Superior temporal gyrus (tissue), 1 donor: Measurements from ENCODE around the gene GASK1A.
"Not testable (repeated sequence)": the region's sequence is repeated elsewhere in the genome, so short reads cannot be mapped to it uniquely, and the experiment has no call there.

Experiments used
- DNase-seq: peaks from one replicate; pipeline ENCODE4 v3.0.0-alpha.2; 2016; ENCODE audit errors: extremely low spot score

GASK1A gene

GRCh38 chr3:43031485-43031884 is 52.4 kb downstream of the GASK1A start:
- DNase-seq: no peak

DNA sequence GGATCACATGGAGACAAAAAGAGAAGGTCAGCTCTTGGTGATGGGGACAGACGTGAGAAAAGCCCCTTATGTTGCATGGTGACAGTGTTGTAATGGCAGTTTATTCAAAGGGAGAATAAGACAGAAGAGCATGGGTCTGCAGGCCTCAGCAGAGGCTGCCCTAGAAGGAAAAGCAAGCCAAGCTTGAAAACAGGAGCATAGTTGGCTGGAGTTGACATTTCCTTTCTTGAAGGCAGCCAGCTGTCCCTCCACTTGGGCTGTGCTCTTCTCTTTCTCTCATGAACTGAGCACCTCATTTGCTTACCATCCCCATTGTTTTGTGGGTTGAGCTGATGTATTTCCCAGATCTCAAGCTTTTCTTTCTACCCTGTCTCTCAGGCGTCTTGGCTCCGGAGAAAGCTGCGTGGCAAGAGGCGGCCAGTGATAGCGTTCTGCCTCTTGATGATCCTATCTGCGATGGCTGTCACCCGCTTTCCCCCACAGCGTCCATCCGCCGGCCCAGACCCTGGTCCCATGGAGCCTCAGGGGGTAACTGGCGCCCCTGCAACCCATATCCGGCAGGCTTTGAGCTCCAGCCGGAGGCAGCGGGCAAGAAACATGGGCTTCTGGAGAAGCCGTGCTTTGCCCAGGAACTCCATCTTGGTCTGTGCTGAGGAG is 52.9 kb downstream of the GASK1A start:
- DNase-seq: no peak

- no peak for DNase-seq
Observed at GRCh38 chr3:43032646-43033628, 53.8 kb downstream of the GASK1A start.

GRCh38 chr3:43034200-43034599 is 55.1 kb downstream of the GASK1A start:
- no peak for DNase-seq

DNA sequence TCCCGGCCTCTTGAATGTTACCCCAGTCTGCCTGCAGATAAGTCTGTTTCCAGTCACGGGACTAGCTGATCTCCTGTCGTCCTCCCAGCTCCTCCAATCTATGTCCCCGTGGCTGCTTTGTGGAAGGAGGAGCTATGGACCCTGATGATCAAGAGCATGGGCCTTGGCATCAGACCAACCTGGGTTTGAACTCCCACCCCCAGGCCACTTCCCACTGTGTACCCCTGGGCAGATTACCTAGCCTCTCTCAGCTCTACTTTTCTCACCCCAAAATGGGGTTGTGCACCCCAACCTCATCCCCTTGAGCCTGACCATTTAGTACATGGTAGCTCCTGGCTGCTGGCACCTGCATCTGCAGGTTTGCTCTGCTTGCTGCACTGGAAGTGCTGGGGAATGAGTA is 55.8 kb downstream of the GASK1A start:
- no peak for DNase-seq

- no peak for DNase-seq
Observed at GRCh38 chr3:43035801-43036365, 56.8 kb downstream of the GASK1A start.

DNA sequence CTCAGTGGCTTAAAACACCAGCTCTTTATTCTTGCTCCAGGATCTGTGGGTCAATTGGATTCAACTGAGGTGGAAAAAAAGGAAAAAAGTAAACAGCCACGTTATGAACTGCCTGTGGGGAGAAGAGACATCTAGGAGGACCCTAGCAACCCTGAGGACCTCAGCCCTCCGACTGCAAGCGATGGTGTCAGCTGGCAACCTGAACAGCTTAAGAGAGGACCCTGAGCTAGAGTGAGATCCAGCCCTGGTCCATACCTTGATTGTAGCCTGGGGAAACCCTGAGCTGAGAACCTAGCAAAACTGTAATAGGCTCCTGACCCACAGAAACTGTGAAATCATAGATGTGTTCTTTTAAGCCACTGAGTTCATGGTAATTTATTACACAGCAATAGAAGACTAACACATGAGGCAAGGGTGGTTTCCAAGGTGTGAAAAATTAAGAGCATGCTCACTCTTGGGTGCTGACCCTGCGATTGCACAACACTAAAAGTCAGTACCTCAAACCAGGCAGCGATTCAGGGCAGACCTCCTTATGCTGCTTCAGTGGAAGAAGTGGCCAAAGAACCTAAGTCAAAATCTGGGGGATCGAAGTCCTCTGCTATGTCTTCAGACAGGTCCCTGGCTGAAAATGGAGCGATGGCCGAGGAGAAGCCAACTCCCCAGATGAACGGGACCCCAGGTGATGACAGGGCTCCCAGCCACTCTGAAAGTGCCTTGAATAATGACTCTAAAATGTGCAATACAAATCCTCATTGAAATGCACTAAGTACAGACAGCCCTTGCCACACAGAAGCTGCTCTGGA is 57.7 kb downstream of the GASK1A start:
- no peak for DNase-seq

GRCh38 chr3:43038010-43038409 is 58.9 kb downstream of the GASK1A start:
- no peak for DNase-seq

DNA sequence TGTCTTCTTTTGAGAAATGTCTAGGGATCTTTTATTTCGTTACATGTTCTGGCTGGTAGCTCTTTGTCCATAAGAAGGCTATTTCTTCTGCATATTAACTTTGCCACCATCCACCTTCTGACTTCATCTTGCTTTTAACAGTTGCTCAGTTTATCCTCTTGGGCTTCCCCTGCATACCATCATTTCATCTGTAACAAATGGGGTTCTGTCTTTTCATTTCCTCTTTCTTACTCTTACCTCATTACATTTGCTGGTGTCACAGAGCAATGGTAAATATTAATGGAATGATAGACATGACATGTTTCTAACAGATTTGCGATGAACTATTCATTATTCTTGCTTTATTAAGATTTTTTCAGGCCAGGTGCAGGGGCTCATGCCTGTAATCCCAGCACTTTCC is 62.4 kb downstream of the GASK1A start:
- DNase-seq: no peak

DNA sequence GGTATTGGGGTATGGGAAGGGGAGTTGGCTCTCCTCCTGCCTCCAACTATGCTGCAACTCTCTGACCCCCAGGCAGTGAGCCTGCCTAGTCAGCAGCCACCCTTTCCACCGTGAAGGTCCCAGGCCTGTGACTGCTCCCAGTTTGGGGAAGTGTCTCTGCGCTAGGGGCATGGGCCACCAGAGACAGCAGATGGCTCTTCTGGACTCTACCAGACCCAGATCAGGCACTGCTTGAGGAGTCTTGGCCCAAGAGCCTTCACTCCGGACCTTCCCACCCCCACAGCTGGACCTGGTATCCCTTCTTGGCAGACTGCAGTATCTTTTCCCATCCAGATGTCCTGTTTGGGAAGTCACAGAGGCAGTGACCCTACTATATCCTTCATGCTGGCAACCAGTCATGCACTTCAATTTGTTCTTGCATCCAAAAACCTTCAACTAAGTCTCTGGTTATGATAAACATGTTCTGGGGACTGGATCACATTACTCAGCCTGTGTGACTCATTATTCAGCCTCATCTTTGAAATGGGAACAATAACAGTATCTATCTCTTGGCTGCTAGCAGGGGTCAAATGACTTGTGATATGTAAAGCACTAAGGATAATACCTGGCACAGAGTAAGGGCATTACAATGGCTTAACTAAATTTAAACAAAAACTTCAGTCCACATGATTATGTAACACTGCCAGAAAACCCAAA is 64.1 kb downstream of the GASK1A start:
- no peak for DNase-seq

GRCh38 chr3:43043793-43044192 is 64.7 kb downstream of the GASK1A start:
- peak; percentile 45 for DNase-seq

DNA sequence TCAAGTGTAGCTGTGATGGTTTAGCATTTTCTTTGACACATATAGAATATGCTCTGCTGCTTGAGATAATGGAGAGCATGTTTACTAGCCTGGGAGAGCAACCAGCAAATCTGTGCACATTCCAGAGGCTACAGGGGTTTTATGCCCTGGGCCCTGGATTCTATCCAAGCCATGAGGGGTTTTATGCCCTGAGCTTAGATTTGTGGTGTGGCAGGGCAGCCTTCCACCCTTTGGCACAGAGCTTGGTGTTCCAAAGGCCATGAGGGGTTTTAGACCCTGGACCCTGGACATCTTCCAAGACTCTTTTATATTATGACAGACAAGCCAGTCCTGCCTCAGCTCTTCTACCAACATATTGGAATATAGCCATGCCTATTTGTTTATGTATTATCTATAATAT is 66.0 kb downstream of the GASK1A start:
- not testable (repeated sequence) for DNase-seq

- no peak for DNase-seq
Observed at GRCh38 chr3:43046583-43046982, 67.5 kb downstream of the GASK1A start.

DNA sequence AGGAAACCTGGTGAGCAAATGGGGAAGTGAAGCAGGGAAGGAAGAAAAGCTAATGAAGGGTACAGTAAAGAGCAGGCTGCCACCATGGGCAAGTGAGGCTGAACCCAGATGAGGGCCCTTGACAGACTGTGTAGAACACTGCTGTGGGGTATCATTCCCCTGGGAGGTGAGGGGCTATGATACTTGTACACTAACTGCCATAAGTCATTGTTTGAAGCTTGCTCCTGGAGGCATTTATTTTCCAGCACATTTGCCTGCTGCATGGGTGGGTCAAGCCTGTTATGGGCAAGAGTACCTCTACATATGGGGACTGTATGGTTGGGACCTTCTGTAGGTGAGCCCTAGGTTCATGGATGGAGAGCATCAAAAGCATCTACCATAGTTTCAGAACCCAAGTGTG is 69.4 kb downstream of the GASK1A start:
- no peak for DNase-seq

GRCh38 chr3:43053291-43053690 is 74.2 kb downstream of the GASK1A start:
- no peak for DNase-seq

DNA sequence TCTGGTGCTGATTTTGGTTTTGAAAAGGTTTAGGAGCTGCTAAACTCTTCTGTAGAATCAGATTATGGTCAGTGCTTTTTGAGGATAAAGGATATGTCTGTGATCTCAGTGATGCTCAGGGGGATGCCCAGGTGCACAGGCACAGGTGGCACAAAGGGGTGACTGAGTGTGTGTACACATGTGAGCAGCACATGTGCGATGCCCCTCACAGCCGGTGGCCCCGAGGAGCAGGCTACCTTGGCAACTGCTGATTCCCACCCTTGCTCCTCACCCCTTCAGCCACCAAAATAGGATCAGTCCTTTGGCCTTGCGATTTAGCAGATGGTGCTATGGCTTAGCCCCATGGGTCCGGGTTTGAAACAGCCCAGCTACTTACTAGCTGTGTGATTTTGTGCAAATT is 75.6 kb downstream of the GASK1A start:
- no peak for DNase-seq

- no peak for DNase-seq
Observed at GRCh38 chr3:43055393-43055792, 76.3 kb downstream of the GASK1A start.

DNA sequence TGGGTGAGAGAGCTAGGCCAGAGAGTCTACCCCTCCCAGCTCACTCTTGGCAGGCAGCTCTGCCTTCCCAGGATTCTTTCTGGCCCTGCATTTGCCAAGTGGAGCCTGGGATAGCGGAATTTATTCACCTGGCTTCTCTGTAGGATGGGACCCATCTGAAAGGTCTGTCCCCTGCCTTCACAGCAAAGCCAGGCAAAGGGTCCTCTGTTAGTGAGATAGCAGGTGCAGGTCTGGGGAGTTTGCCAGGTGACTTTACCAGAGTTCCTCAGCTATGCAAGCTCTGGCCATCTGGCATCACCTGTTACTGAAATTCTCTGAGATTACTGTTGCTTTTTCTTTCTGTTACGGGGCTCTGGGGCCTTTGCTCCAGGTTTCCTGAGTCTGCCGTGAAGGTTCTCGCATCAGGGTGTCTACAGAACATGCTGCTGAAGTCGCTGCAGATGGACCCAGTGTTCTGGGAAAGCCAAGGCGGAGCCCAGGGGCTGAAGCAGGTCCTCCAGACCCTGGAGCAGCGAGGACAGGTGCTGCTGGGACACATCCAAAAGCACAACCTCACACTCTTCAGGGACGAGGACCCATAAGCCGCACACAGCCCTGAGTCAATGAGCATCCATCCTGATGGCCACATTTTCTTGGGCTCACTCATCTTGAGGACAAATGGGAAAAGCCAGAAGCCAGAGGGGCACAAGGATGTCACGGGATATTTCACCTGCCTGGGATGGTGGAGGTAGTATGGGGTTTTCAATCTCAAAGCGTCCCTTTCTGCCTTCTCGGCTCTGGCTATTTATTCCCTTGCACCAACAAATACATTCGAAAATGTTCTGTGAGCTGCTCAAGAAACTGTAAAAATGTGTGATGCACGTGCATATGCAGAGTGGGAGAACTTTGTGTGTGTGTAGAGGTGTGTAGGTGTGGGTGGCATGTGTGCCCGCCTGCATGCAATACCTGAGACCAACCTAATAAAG is 77.0 kb downstream of the GASK1A start:
- DNase-seq: no peak

- DNase-seq: no peak
Observed at GRCh38 chr3:43059456-43059855, 80.3 kb downstream of the GASK1A start.
